HG02943 (cell line): Measurements from ENCODE around the gene IBA57.
"Not testable (repeated sequence)": the region's sequence is repeated elsewhere in the genome, so short reads cannot be mapped to it uniquely, and the experiment has no call there.

Source experiments
- ATAC-seq: cut with Tn5 transposase; IDR thresholded peaks from one replicate; pipeline ENCODE4 v1.9.1; 2021; ENCODE audit warnings: mild to moderate bottlenecking, low read depth, moderate library complexity; ENCODE audit not compliant: unreplicated experiment

Gene IBA57

GRCh38 chr1:228210712-228211530, 45.3 kb downstream of the IBA57 start:
- ATAC-seq: no peak

GRCh38 chr1:228211531-228212414, 46.2 kb downstream of the IBA57 start:
- ATAC-seq: no peak

- no peak for ATAC-seq
These were observed 46.9 kb downstream of the IBA57 start for GRCh38 chr1:228212415-228212965.

- ATAC-seq: peak; percentile 86
These were observed 47.6 kb downstream of the IBA57 start for GRCh38 chr1:228212966-228213844.

GRCh38 chr1:228213917-228214808, 48.6 kb downstream of the IBA57 start:
- no peak for ATAC-seq

GRCh38 chr1:228214921-228215662, 49.5 kb downstream of the IBA57 start:
- no peak for ATAC-seq

GRCh38 chr1:228215663-228216116, 50.1 kb downstream of the IBA57 start:
- no peak for ATAC-seq

GRCh38 chr1:228216371-228217320, 51.0 kb downstream of the IBA57 start:
- ATAC-seq: no peak

- no peak for ATAC-seq
These were observed 52.1 kb downstream of the IBA57 start for GRCh38 chr1:228217551-228218344.

- no peak for ATAC-seq
These were observed 53.1 kb downstream of the IBA57 start for GRCh38 chr1:228218513-228219244.

GRCh38 chr1:228219245-228219961, 53.8 kb downstream of the IBA57 start:
- no peak for ATAC-seq

GRCh38 chr1:228219962-228220780, 54.6 kb downstream of the IBA57 start:
- no peak for ATAC-seq

- ATAC-seq: not testable (repeated sequence)
These were observed 55.5 kb downstream of the IBA57 start for GRCh38 chr1:228221097-228221496.

- no peak for ATAC-seq
These were observed 56.9 kb downstream of the IBA57 start for GRCh38 chr1:228222548-228222947.
